Astrocyte of the spinal cord (primary cell): Measurements from ENCODE around the gene CDPF1.

Experiments
- DNase-seq: peaks from one replicate; pipeline ENCODE4 v3.0.0; 2011; ENCODE audit warnings: low read depth, low spot score
- H3K4me3 ChIP-seq: 2 replicates; pipeline ENCODE4 v1.5.1; 2011; ENCODE audit warnings: low read depth, mild to moderate bottlenecking, low read length, moderate library complexity
- in situ Hi-C: cut with HindIII; loops from 2 replicates; pipeline ENCODE4 v1.10.0; 2017; ENCODE audit warnings: low sequenced_read_pairs
- TF ChIP-seq, protein P1 (sequence below): IDR thresholded peaks from 2 replicates; pipeline ENCODE4 v1.5.1; 2012; ENCODE audit warnings: low read depth, mild to moderate bottlenecking, low read length, inconsistent platforms

CDPF1 gene

DNA sequence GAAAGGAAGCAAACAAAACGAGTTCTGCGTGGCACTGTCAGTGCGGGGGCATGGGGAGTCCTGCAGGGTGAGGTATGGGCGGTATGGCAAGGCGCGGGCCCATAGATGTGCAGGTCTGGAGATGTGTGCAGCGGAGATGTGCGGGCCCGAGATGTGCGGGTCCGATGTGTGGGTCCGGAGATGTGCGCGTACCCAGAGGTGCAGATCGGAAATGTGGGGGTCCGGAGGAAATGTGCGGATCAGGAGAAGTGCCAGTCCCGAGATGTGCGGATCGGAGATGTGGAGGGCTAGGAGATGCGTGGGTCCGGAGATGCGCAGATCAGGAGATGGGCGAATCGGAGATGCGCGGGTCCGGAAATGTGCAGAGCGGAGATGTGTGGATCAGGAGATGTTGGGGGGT is 35.9 kb downstream of the CDPF1 start:
- no peak overlapping the region for H3K4me3 ChIP-seq
- TF ChIP-seq, protein P1, sequence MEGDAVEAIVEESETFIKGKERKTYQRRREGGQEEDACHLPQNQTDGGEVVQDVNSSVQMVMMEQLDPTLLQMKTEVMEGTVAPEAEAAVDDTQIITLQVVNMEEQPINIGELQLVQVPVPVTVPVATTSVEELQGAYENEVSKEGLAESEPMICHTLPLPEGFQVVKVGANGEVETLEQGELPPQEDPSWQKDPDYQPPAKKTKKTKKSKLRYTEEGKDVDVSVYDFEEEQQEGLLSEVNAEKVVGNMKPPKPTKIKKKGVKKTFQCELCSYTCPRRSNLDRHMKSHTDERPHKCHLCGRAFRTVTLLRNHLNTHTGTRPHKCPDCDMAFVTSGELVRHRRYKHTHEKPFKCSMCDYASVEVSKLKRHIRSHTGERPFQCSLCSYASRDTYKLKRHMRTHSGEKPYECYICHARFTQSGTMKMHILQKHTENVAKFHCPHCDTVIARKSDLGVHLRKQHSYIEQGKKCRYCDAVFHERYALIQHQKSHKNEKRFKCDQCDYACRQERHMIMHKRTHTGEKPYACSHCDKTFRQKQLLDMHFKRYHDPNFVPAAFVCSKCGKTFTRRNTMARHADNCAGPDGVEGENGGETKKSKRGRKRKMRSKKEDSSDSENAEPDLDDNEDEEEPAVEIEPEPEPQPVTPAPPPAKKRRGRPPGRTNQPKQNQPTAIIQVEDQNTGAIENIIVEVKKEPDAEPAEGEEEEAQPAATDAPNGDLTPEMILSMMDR = no peak
- in situ Hi-C loops = no loop called here
- no peak for DNase-seq

DNA sequence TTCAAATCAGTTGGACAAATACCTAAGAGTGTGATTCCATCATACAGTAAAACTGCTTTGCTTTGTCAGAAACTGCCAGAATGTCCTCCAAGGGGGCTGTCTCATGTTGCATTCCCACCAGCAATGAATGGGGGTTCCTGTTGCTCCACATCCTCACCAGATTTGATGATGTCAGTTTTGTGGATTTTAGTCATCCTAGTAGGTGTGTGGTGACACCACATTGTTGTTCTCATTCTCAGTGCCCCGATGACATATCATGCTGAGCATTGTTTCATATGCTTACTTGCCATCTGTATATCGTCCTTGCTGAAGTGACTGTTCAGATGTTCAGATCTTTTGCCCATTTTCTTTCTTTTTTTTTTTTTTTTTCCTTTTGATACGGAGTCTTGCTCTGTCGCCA is 37.0 kb downstream of the CDPF1 start:
- in situ Hi-C loops = no loop called here
- no peak overlapping the region for H3K4me3 ChIP-seq
- TF ChIP-seq, protein P1 = no peak
- DNase-seq = no peak

DNA sequence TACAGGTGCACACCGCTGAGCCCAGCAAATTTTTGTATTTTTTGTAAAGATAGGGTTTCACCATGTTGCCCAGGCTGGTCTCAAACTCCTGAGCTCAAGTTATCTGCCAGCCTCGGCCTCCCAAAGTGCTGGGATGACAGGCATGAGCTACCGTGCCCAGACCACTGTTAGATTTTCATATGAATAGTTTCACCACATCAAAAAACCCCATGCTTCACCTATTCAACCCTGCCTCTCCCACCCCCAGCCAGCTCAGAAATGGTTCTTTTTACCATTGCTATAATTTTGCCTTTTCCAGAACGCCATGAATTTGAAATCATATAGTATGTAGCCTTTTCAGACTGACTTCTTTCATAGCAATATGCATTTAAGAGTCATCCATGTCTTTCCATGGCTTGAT is 37.9 kb downstream of the CDPF1 start:
- H3K4me3 ChIP-seq = no peak overlapping the region
- TF ChIP-seq, protein P1 = no peak
- in situ Hi-C loops = no loop called here
- DNase-seq = no peak

DNA sequence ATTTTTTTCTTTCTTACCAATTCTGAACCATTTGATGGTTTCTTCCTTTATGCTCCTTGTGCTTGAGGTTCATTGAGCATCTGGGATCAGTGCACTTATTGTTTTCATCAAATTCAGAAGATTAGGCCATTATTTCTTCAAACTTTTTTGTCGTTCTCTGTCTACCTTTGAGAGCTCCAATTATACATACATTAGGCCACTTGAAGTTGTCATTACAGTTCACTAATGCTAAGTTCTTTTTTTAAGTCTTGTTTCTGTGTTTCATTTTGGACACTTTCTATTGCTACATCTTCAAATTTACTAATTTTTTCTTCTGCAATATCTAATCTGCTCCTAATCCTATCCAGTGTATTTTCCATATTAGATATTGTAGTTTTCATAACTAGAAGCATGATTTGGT is 40.8 kb downstream of the CDPF1 start:
- DNase-seq = peak; percentile 12
- TF ChIP-seq, protein P1 = no peak
- in situ Hi-C loops = no loop called here
- no peak overlapping the region for H3K4me3 ChIP-seq

DNA sequence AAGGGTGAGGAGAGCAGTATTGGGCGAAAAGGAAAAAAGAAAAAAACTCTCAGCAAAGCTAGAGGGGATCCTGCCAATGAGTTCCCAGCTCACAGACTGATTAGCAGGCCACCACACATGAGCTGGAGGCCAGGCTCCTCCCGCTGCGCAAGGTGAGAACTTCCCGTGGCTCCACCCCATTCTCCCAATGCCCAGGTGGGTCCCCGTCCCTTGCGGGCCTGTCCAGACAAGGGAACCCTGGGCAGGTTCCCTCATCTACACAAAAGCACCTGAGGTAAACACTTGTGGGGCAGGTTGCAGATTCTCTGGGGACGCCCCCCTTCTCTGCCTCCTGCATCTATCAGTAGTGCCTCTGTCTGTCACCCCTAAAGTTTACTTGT is 46.5 kb downstream of the CDPF1 start:
- in situ Hi-C loops = no loop called here
- no peak for DNase-seq
- TF ChIP-seq, protein P1 = no peak
- no peak overlapping the region for H3K4me3 ChIP-seq

DNA sequence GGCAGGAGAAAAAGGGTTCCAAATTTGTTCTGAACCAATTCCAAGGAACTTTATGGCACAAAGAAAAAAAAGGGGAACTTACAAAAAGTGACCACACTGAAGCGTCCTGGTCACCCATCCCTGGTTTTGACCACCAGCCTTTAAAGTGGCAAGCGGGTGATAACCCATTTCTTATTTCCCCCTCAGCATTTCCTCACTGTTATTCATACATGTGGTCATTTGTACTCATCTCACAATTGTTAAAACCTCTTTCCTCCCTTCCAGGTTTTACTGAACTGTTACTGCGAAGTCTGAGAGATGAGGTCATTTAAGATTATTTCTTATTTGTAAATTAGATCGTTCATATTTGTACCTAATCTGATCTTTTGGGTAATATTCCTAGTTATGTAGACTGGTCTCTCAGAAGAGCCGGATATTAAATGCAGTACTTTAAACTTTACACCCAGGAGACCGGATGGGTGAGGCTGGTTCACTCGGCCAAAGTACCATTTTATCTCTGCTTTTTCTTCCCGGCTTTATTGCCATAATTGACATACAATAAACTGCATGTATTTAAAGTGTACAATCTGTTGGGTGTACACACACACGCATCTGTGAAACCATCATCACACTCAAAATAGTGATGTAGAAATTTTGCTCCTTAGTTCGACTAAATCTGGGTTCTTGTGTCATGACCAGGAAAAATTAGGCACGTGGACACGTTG is 47.0 kb downstream of the CDPF1 start:
- no peak overlapping the region for H3K4me3 ChIP-seq
- in situ Hi-C loops = no loop called here
- no peak for DNase-seq
- TF ChIP-seq, protein P1 = no peak
